Measurements from ENCODE around the gene MPPED2. TPM values are rescaled to one million over a fixed set of nuclear protein-coding genes. Genes with fewer than 3 reads are reported as not detected.

The MPPED2 gene
- total RNA-seq, 3 donors from 2014 or later (not counting 1 experiment from before 2014, with no cell fraction given), result 0.99 to 4.2 (median 2.5) TPM

DNA sequence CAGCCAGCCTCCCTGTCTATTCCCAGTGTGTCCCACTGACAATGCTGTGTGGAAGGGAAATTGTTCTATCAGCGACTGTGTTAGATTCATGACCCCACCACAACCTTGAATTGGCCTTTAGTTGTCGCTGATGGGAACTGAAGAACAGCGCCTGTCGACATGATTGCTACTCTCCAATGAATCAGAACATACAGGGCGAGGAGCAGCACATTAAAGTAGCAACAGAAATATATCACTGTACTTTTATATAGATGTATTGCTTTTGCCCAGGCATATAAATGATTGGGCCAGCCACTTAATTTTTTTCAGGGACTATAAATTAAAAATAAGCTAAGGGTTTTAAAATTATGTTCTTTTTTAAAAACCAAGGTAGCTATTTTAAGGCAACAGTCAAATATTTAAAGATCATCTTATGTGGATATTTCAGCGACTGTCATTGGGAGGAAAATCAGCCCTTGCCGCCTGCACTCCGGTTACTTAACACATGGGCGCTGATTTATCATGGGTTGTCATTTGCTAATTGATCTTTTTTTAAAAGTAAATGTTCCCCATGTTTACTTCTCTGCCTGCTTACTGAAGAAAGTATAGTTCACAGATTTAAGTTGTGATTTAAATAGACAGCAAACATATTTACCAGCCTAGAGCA is 221.2 kb downstream of the MPPED2 start:
- peaks cover 8 to 12% of the 10 kb centered on the region in 2 donors for H3K27me3 Mint-ChIP-seq (ENCODE audit: low read depth in 2 of 2)
- intact Hi-C loops (cut with micrococcal nuclease), result loop anchor here (10.0 kb wide), 1 partner anchor 60 kb away; no protein-coding TSS in a partner anchor
- H3K4me1 ChIP-seq (ENCODE audit: control insufficient read depth, insufficient read depth, low read length), result no peaks in the 10 kb centered on the region
- no peak overlapping the region for H3K27ac ChIP-seq (ENCODE audit: low read length)
- ATAC-seq, result no peak
- no peak overlapping the region for H3K4me3 Mint-ChIP-seq
- H3K27ac Mint-ChIP-seq, result no peak overlapping the region
- TF ChIP-seq, protein P1, sequence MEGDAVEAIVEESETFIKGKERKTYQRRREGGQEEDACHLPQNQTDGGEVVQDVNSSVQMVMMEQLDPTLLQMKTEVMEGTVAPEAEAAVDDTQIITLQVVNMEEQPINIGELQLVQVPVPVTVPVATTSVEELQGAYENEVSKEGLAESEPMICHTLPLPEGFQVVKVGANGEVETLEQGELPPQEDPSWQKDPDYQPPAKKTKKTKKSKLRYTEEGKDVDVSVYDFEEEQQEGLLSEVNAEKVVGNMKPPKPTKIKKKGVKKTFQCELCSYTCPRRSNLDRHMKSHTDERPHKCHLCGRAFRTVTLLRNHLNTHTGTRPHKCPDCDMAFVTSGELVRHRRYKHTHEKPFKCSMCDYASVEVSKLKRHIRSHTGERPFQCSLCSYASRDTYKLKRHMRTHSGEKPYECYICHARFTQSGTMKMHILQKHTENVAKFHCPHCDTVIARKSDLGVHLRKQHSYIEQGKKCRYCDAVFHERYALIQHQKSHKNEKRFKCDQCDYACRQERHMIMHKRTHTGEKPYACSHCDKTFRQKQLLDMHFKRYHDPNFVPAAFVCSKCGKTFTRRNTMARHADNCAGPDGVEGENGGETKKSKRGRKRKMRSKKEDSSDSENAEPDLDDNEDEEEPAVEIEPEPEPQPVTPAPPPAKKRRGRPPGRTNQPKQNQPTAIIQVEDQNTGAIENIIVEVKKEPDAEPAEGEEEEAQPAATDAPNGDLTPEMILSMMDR (IDR thresholded peaks at IDR 0.05), result no peak
- no peaks in the 10 kb centered on the region for H3K36me3 Mint-ChIP-seq
- no peaks in the 10 kb centered on the region for H3K4me1 Mint-ChIP-seq
- H3K27me3 ChIP-seq (ENCODE audit: control insufficient read depth, insufficient read depth, low read length), result no peaks in the 10 kb centered on the region
- H3K36me3 ChIP-seq (ENCODE audit: control insufficient read depth, insufficient read depth, low read length), result no peaks in the 10 kb centered on the region
- no peaks in the 10 kb centered on the region for H3K9me3 Mint-ChIP-seq
- H3K4me3 ChIP-seq (ENCODE audit: low read length), result no peak overlapping the region
- no peaks in the 10 kb centered on the region for H3K9me3 ChIP-seq (ENCODE audit: control insufficient read depth, insufficient read depth, low read length)
- no peak for DNase-seq
- 91% methylated on average over 9 of the region's 9 CpGs for WGBS (ENCODE audit: insufficient coverage)

DNA sequence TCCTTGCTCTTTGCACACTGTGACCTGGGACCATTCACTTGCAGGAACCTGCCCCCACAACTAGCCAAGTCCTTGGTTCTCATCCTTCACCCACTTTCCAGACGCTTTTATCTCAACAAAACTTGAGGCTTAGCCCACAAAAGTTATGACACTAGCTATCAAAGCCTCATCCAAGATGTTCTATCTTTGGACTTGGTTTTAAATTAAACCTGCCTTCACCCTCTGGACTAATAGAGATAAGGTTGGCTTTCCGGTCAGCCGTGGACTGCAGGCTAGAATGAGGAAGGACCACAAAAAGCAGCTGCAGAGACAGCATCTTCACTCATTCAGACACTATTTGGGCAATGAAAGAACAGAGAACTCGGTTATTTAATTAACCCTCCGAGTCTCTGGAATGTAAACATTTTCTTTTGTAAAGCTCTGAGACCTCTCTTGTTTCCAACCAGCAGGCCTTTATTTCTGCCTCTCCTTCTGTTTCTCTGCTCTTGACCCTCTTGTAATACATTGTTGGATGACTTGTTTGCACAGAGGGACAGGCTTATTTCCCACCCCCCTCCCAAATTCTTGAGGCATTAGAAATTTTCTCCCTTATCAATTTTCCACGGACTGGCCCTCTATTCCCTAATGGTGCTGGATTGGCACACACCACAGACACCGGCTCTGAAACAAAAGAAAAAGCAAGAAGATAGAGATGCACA is 221.9 kb downstream of the MPPED2 start:
- H3K27me3 Mint-ChIP-seq (ENCODE audit: low read depth in 2 of 2), result peaks cover 1 to 9% of the 10 kb centered on the region in 2 donors
- no peaks in the 10 kb centered on the region for H3K36me3 ChIP-seq (ENCODE audit: control insufficient read depth, insufficient read depth, low read length)
- no peak overlapping the region for H3K4me3 ChIP-seq (ENCODE audit: low read length)
- H3K4me3 Mint-ChIP-seq, result no peak overlapping the region
- no peaks in the 10 kb centered on the region for H3K4me1 Mint-ChIP-seq
- intact Hi-C loops (cut with micrococcal nuclease), result loop anchor here (10.0 kb wide), 1 partner anchor 59 kb away; no protein-coding TSS in a partner anchor
- no peak for ATAC-seq
- WGBS (ENCODE audit: insufficient coverage), result 78% methylated on average over 7 of the region's 7 CpGs
- no peaks in the 10 kb centered on the region for H3K4me1 ChIP-seq (ENCODE audit: control insufficient read depth, insufficient read depth, low read length)
- TF ChIP-seq, protein P1 (IDR thresholded peaks at IDR 0.05), result no peak
- no peak for DNase-seq
- no peaks in the 10 kb centered on the region for H3K9me3 Mint-ChIP-seq
- H3K9me3 ChIP-seq (ENCODE audit: control insufficient read depth, insufficient read depth, low read length), result no peaks in the 10 kb centered on the region
- H3K36me3 Mint-ChIP-seq, result no peaks in the 10 kb centered on the region
- no peak overlapping the region for H3K27ac ChIP-seq (ENCODE audit: low read length)
- H3K27me3 ChIP-seq (ENCODE audit: control insufficient read depth, insufficient read depth, low read length), result no peaks in the 10 kb centered on the region
- no peak overlapping the region for H3K27ac Mint-ChIP-seq

DNA sequence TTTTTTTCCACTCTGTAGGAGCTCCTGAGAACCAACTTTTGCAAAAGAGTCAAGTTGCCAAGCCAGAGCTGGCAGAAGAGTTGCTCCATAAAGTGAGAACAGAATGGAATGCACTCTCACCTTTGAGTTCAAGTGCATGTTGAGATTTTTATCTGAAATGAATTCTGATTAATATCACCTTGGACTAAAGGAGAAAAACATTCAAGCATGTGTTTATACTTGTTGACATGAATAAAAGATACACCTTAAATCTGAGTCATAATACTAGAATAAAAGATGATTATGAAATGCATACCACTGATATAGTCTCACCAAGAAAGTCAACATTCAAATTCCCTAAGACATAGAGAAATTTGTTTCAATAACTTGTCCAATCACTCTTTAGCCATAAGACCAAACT is 225.4 kb downstream of the MPPED2 start:
- H3K27me3 Mint-ChIP-seq (ENCODE audit: low read depth in 2 of 2), result peaks cover 7 to 9% of the 10 kb centered on the region in 2 donors

More for the DNA sequence above, 225.4 kb downstream of the MPPED2 start:
- intact Hi-C loops (cut with micrococcal nuclease), result loop anchor here (10.0 kb wide), 1 partner anchor 56 kb away; no protein-coding TSS in a partner anchor
- Histone ChIP-seq H3K27me3 (ENCODE audit: control insufficient read depth, insufficient read depth, low read length) (no peaks in the 10 kb centered on the region), H3K36me3 (ENCODE audit: control insufficient read depth, insufficient read depth, low read length) (no peaks in the 10 kb centered on the region), H3K27ac (ENCODE audit: low read length) (no peak overlapping the region), H3K9me3 (ENCODE audit: control insufficient read depth, insufficient read depth, low read length) (no peaks in the 10 kb centered on the region), H3K4me1 (ENCODE audit: control insufficient read depth, insufficient read depth, low read length) (no peaks in the 10 kb centered on the region), H3K4me3 (ENCODE audit: low read length) (no peak overlapping the region)
- Mint-ChIP-seq H3K4me3 (no peak overlapping the region), H3K27ac (no peak overlapping the region), H3K9me3 (no peaks in the 10 kb centered on the region), H3K4me1 (no peaks in the 10 kb centered on the region), H3K36me3 (no peaks in the 10 kb centered on the region)
- TF ChIP-seq, protein P1 (IDR thresholded peaks at IDR 0.05), result no peak
- no peak for ATAC-seq
- DNase-seq, result no peak

Measured in natural killer cell (primary cell).